NCI-H2227 treated with DMSO at 0.1 percent for 48 hours (cell line): ENCODE results near the gene SMYD2.

Source experiments
- DNase-seq: peaks from one replicate; lab custom pipeline; 2025; lab: John Stamatoyannopoulos, UW

Gene SMYD2

DNA sequence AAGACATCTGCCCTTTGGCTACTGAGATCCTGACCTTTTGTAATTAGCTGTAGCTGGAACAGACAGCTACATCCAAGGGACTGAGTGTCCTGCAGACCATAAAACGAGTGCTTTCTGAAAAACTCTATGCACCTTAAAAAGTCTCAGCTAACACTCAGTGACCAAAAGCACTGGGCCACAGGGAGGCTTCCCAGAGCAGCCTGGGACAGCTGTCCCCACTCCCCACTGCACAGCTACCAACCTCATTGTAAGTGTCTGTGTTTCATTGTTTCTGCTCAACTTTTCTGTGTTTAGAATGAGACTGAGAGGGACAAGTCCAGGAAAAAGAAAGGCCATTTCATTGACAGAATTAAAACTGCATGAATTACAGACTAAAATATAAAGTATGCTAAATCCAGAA, 80.7 kb downstream of the SMYD2 start:
- no peak for DNase-seq

- DNase-seq, result no peak
Measured at GRCh38 chr1:214362188-214362882, 81.4 kb downstream of the SMYD2 start.

GRCh38 chr1:214363386-214363785, 82.4 kb downstream of the SMYD2 start:
- no peak for DNase-seq

GRCh38 chr1:214364386-214364785, 83.4 kb downstream of the SMYD2 start:
- DNase-seq, result no peak

DNA sequence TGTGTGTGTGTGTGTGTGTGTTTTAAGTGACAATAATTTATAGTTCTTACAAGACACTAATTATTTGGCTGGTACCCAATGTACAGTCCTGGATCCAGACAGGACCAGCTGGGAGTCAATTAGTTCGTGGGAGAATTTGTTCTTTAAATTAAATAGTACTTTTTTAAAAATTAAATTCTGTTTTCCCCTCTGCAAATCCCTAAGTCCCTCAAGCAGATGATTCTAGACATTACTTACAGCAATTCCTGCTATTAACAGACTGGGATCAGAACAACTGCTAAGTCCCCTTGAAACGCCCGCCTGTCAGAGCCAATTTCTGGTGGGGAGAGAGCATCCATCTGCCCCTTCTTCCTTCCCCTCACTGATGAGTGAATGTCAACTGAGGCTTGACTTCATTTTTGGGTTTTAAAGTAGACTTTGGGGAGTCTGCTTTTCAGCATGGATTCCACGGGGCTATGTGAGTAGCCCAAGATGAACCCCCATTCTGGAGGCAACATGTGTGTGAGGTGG, 83.9 kb downstream of the SMYD2 start:
- no peak for DNase-seq

GRCh38 chr1:214367841-214368240, 86.9 kb downstream of the SMYD2 start:
- DNase-seq, result no peak

DNA sequence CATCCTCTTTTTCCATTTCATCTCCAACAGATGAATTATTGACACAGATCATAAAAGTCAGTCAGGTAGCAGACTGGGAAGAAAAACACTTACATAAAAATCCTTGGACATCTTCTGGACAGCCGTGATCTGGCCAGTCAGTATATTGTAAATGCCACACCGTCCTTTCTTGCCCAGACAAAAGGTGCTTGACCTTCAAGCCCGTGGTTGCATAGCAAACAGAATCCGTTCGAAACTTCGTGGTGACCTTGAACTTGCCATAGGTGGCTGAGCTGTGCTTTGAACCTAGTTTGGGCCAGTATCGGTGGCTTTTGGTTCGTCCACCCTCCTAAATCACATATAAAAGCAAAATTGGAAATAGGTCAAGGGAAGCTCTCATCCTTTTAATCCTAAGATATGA, 88.4 kb downstream of the SMYD2 start:
- DNase-seq, result no peak

- no peak for DNase-seq
Measured at GRCh38 chr1:214370615-214371014, 89.7 kb downstream of the SMYD2 start.

DNA sequence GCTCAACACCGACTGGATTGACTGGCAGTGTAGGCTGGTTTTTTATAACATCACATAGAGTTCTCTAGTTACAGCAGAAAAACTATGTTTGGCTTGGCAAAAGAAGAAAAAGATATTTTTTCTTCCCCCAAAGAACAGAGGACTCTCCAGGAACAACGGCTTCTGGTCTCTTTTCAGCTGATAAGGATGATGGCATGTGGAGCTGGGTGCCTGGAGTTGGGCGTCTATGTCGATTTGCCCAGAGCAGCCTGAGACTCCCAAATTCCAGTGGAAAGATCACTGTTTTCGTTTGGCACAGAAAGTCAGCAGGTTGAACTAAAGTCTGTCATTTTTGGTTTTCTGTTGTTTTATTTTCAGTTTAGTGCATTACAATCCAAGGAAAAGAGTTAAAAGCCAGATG, 91.1 kb downstream of the SMYD2 start:
- DNase-seq, result no peak

GRCh38 chr1:214377485-214377884, 96.5 kb downstream of the SMYD2 start:
- no peak for DNase-seq

DNA sequence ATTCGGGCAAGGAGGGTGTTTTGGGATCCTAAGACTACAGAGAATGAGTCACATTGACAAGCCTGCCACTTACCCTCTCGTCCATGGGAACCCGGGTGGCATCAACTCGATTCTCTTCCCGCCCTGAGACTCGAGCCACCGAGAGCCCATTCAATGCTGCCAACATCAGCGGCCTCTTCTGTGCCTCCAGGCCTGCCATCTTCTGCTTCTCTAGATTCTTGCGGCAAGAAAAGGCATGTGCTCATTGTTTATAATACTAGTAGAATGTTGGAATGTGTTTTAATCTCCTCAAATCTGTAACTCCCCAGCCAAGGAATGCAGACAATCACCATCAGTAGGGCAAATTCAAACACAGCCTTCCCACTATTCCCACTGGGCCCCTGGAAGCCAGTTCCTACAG, 96.9 kb downstream of the SMYD2 start:
- no peak for DNase-seq

GRCh38 chr1:214378492-214378891, 97.5 kb downstream of the SMYD2 start:
- DNase-seq, result no peak

- no peak for DNase-seq
Measured at GRCh38 chr1:214379236-214379970, 98.4 kb downstream of the SMYD2 start.

GRCh38 chr1:214380396-214380795, 99.4 kb downstream of the SMYD2 start:
- no peak for DNase-seq

DNA sequence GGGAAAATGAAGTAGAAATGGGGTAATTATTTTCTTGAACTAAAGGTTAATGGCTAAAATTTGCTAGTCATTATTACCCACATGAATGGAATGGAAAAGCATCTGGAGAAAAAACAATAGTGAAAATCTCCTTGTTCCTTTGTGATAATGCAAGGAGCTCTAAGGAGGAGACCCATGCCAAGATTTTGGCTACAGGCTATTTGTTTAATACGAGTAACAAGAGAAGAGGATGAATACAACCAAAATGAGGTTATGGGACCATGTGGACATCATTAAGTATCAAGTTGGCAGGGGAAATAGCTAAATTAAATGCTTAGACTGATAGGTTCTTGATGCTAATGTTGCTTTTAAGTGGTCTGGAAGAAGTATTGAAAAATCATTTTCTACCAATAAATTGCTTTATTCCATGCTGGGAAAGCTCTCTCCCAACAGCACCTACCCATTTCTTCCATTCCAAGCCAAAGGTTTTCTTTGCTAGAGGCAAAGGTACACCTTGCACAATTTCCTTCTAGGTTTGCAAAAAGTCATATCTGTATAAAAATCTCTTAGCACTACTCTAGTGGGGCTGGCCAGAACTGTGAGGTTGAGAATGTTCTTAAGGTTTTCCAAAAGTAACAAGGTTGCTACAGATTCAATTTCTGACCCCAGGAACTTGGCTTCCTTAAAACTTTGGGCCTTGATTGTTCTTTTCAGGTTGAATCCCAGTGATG, 100.2 kb downstream of the SMYD2 start:
- DNase-seq, result no peak

- no peak for DNase-seq
Measured at GRCh38 chr1:214383381-214384372, 102.7 kb downstream of the SMYD2 start.

DNA sequence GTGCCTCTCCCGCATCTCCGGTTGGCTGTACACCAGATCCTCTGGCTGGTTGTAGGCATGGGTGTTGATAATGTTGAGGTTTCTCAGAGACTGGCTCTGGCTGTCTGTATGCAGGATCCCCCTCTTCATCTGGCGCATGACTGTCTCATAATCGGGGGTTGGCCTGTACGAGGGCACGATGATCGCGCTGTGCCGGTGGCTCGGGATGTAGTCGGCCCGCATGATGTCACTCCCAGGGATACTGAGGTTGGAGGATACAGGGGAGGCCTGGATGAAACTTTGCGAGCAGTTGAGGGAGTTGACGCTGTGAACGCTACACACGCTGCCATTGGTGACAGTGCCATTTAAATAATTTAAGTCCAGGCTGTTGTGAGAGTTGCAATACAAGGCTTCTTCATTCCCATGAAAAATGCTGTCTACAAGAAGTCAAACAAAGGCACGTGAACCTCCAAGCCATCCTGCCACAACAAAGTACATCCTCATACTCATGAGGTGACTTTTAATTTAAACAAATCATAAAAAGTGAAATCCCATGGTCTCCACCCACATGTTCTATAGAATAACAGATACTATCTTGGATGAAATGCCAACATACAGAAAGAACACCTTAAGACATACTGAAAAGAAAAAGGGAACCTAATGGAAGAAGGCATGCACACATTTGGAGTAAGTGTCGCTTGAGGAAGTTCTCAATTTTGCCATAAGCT, 103.6 kb downstream of the SMYD2 start:
- DNase-seq, result no peak

DNA sequence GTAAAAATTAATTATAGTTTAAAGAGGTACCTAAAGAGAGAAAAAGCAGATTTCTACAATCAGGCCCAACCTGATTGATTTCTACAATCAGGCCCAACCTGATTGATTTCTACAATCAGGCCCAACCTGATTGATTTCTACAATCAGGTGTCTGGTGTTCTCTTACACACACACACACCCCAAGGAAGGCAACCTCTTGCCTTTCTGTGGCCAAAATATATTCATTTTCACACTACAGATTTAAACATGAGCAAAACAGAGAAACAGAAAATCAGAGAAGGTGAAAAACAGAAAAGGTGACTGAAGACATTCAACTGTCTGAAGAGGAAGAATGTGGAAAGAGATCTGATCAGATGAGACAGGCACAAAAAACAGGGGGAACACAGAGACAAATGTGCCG, 104.5 kb downstream of the SMYD2 start:
- DNase-seq, result no peak

GRCh38 chr1:214386333-214386732, 105.4 kb downstream of the SMYD2 start:
- no peak for DNase-seq
